Thyroid gland (tissue), 4 donors: ENCODE results near the gene ZP1. TPM values are rescaled to one million over a fixed set of nuclear protein-coding genes. Genes with fewer than 3 reads are reported as not detected.

Experiments
- DNase-seq, 2 donors: peaks; one replicate each; pipeline ENCODE4 v3.0.0-alpha.2; 2019
- H3K27ac ChIP-seq, 3 donors: fragments of 200-600 bp; sonication (generic); 1 replicate in 2 of 3; 2 replicates in 1 of 3; pipeline ENCODE4 v1.5.1; 2016 to 2019; ENCODE audit warnings: mild to moderate bottlenecking in 1 of 3, moderate library complexity in 1 of 3
- H3K27me3 ChIP-seq: fragments of 200-600 bp; sonication (generic); one replicate; pipeline ENCODE4 v1.5.1; 2019
- H3K36me3 ChIP-seq, 2 donors: fragments of 200-600 bp; sonication (generic); one replicate each; pipeline ENCODE4 v1.5.1; 2016 to 2019
- H3K4me1 ChIP-seq, 2 donors: fragments of 200-600 bp; sonication (generic); one replicate each; pipeline ENCODE4 v1.5.1; 2017 to 2019
- H3K4me3 ChIP-seq, 3 donors: fragments of 200-600 bp; sonication (generic); replicated peaks in 1 of 3; 1 replicate in 2 of 3; 2 replicates in 1 of 3; pipeline ENCODE4 v1.5.1; 2016; ENCODE audit warnings: mild to moderate bottlenecking in 1 of 3
- H3K9me3 ChIP-seq: fragments of 200-600 bp; sonication (generic); one replicate; pipeline ENCODE4 v1.5.1; 2017
- CTCF ChIP-seq, 6 experiments: fragments of 200-600 bp in 3 of 6; fragments of 450-650 bp in 3 of 6; sonication (generic) in 3 of 6; IDR thresholded peaks; one replicate each; pipeline ENCODE4 v1.5.1; 2016 to 2019; ENCODE audit warnings: antibody characterized with exemption in 6 of 6, mild to moderate bottlenecking in 2 of 6, inconsistent platforms in 1 of 6, moderate library complexity in 1 of 6
- POLR2A ChIP-seq, 2 donors: fragments of 450-650 bp; IDR thresholded peaks; one replicate each; pipeline ENCODE4 v1.6.1; 2017; ENCODE audit warnings: antibody characterized with exemption in 2 of 2, mild to moderate bottlenecking in 2 of 2, moderate library complexity in 1 of 2
- WGBS, 2 donors: methylation state at CpG; one replicate each; pipeline ENCODE4 v1.1.5; 2017; 5-methylcytosine and 5-hydroxymethylcytosine counted together
- intact Hi-C: fragments of 100-400 bp; cut with DNase I; formaldehyde crosslinking; loops from one replicate; pipeline ENCODE4 v1.15.1; 2023
- total RNA-seq, 4 donors: library from RNA; depleted of rRNA; stranded (reverse); fragments of >200 nt; gene quantifications; one replicate each; pipeline ENCODE4 v1.2.3, GENCODE V29; 2016

The ZP1 gene
- total RNA-seq, 4 donors from 2014 or later = not detected

DNA sequence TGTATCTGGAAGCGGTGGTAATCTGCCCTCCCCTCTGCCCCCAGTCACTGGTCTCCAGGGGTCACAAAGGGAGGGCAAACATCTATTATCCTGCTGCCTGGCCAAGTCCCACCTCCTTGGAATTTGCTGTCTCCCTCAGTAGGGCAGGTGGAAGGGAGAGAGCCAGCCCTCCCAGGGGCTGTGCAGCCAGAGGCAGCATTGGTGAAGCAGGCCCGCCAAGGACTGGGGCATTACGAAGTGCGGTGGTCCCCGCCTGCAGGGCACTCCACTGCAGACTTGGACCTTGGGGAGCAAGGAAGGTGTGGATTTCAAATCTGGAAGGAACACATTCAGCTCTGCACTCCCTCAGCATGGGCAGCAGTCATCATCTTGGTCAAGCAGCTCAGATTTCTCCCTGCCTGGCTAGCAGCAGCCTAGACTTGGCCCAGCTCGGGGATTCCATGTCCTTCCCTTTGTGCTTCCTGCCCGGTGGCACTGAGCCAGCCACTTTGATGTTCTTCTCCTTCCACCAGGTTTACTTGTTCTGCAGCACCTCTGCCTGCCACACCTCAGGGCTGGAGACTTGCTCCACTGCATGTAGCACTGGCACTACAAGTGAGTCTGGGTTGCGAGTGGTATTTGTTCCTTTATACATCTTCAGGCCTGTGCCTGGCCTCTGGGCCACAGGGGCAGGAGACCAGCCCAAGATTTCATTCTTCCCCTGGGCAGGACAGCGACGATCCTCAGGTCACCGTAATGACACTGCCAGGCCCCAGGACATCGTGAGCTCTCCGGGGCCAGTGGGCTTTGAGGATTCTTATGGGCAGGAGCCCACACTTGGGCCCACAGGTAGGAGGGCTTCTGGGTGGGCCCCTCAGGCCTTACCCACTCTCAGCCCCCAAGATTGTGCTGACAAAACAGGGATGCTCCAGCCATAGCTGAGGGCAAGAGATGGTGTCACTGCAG, 7.4 kb downstream of the ZP1 start:
- Histone ChIP-seq H3K36me3 (no peaks in the 10 kb centered on the region), H3K4me1 (peaks cover 0 to 11% of the 10 kb centered on the region in 2 donors), H3K27me3 (no peaks in the 10 kb centered on the region), H3K9me3 (no peaks in the 10 kb centered on the region), H3K27ac (no peak overlapping the region), H3K4me3 (no peak overlapping the region)
- intact Hi-C loops = no loop called here
- no peak for DNase-seq
- 85 to 91% methylated on average over 10 to 13 of the region's 13 CpGs for WGBS, 2 donors
- TF ChIP-seq CTCF (IDR thresholded peaks at IDR 0.05) (no peak), POLR2A (IDR thresholded peaks at IDR 0.05) (no peak)

GRCh38 chr11:60875366-60876167, 8.2 kb downstream of the ZP1 start:
- Histone ChIP-seq H3K4me1 (peaks cover 1 to 11% of the 10 kb centered on the region in 2 donors), H3K4me3 (no peak overlapping the region), H3K27me3 (no peaks in the 10 kb centered on the region), H3K27ac (no peak overlapping the region), H3K36me3 (no peaks in the 10 kb centered on the region), H3K9me3 (no peaks in the 10 kb centered on the region)
- TF ChIP-seq CTCF (IDR thresholded peaks at IDR 0.05) = no peak
- no peak for TF ChIP-seq POLR2A (IDR thresholded peaks at IDR 0.05)
- intact Hi-C loops = no loop called here
- DNase-seq = no peak
- WGBS, 2 donors = 79 to 85% methylated on average over 6 to 7 of the region's 7 CpGs

DNA sequence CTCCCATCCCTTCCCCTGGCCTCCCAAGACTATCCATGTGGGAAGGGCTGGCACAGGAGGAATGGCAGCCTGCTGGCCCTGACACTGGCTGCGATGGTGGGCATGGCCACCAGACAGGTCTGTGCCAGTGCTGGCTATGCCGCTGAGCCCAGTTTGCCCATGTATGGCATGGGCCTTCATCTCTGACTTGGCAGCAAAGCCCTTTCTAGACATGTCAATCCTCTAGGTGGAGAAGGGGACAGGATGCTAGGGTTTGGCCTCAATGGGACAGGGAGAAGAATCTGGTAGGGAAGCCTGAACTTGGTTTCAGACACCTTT, 8.8 kb downstream of the ZP1 start:
- H3K9me3 ChIP-seq = no peaks in the 10 kb centered on the region
- 100% methylated on average over 2 of the region's 2 CpGs for WGBS, 2 donors
- no peak for TF ChIP-seq POLR2A (IDR thresholded peaks at IDR 0.05)
- no peak for TF ChIP-seq CTCF (IDR thresholded peaks at IDR 0.05)
- no peak for DNase-seq
- peaks cover 7 to 14% of the 10 kb centered on the region in 2 donors for H3K4me1 ChIP-seq
- H3K27ac ChIP-seq = no peak overlapping the region
- no peaks in the 10 kb centered on the region for H3K36me3 ChIP-seq
- no peak overlapping the region for H3K4me3 ChIP-seq
- H3K27me3 ChIP-seq = no peaks in the 10 kb centered on the region
- intact Hi-C loops = no loop called here

DNA sequence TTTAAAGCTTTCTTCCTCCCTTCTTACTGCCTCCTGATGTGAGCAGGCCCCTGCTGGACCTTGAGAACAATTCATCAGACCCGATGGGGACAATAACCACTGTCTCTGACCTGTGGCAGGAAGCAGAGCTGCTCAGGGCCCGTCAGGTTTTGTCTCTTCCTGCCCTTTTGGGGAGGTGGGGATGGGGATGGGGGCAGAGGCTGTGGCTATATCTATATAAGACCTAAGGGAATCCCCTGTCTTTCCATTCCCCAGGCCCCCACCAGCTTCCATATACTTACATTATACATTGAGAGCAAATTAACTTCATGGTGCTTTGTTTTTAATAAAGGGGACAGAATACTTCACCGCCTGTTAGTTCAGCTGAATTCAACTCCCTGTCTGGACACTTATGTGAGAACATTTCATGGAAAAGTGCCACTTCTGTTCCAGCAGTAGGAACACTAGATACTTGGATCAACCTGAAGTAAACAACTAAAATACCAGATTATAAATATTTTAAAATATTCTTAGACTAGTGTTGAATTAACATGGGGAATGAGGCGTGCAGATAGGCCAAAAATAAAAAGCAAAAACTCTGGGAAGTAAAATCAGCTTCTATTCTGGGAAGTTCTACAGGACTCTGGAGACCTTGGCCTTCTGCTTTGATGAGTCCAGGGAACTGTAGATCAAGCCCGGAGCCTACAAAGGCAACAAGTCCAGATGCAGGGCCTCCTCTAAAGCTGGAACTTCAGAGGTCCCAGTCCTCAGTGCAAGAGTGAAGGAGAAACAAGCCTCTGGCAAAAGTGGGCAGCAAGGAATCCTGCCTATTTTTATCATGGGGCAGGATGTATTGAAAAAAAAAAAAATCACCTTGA, 11.1 kb downstream of the ZP1 start:
- TF ChIP-seq CTCF (IDR thresholded peaks at IDR 0.05) (no peak), POLR2A (IDR thresholded peaks at IDR 0.05) (no peak)
- intact Hi-C loops = no loop called here
- WGBS, 2 donors = 65 to 81% methylated on average over 5 of the region's 5 CpGs
- Histone ChIP-seq H3K9me3 (no peaks in the 10 kb centered on the region), H3K4me3 (no peak overlapping the region), H3K36me3 (no peaks in the 10 kb centered on the region), H3K27ac (peak overlapping the region in 2 of 3 donors; percentile 31 to 55), H3K4me1 (peaks cover 8 to 9% of the 10 kb centered on the region in 2 donors), H3K27me3 (no peaks in the 10 kb centered on the region)
- DNase-seq = no peak
